ENCODE data around the gene TREH.

GRCh38 chr11:118625036-118625690 lies 54.3 kb downstream of the TREH start:
- TF ChIP-seq CTCF (conservative IDR thresholded peaks at IDR 0.05; ENCODE audit: low read length) (no peak), EZH2phosphoT487 (IDR thresholded peaks at IDR 0.05; ENCODE audit: borderline replicate concordance, low read depth, low read length) (no peak)
